K562 (cell line): ENCODE measurements around the gene ULK2.

ENCODE experiments used
- CTCF ChIP-seq, 3 experiments: IDR thresholded peaks in 2 of 3; conservative IDR thresholded peaks in 1 of 3; 2 replicates each; pipeline ENCODE4 v1.5.1; 2011 to 2012; ENCODE audit warnings: low read length in 3 of 3, mild to moderate bottlenecking in 3 of 3, control low read depth in 2 of 3, improper control_type of control experiment in 1 of 3, inconsistent platforms in 1 of 3, low read depth in 1 of 3, mixed read lengths in 1 of 3, moderate library complexity in 1 of 3; ENCODE audit not compliant: insufficient read depth in 2 of 3
- EZH2 ChIP-seq: IDR thresholded peaks from 2 replicates; pipeline ENCODE4 v1.6.1; 2012; ENCODE audit warnings: low read depth, mild to moderate bottlenecking, inconsistent platforms, low read length, borderline replicate concordance
- JUND ChIP-seq, 2 experiments: IDR thresholded peaks; 2 replicates in 1 of 2; 3 replicates in 1 of 2; pipeline ENCODE4 v1.6.1; 2011; ENCODE audit warnings: borderline replicate concordance in 2 of 2, low read depth in 2 of 2, low read length in 2 of 2, improper control_type of control experiment in 1 of 2, missing biosample characterization in 1 of 2, missing genetic modification characterization in 1 of 2, missing genetic modification reagents in 1 of 2
- MED1 ChIP-seq: sonication (generic); formaldehyde crosslinking; IDR thresholded peaks from 2 replicates; pipeline ENCODE4 v1.8.1; 2023; ENCODE audit warnings: missing genetic modification reagents, borderline replicate concordance
- PHF20 ChIP-seq: fragments of 450-650 bp; IDR thresholded peaks from 2 replicates; pipeline ENCODE4 v1.6.1; 2018; ENCODE audit not compliant: partially characterized antibody
- POLR2AphosphoS5 ChIP-seq: IDR thresholded peaks from 2 replicates; pipeline ENCODE4 v1.6.1; 2011; ENCODE audit warnings: mild to moderate bottlenecking, low read depth, low read length, moderate library complexity; ENCODE audit not compliant: control insufficient read depth, insufficient read depth
- RAD21 ChIP-seq, 2 experiments: fragments of 250-450 bp in 1 of 2; fragments of 450-650 bp in 1 of 2; sonication (Bioruptor Pico) in 1 of 2; formaldehyde crosslinking in 1 of 2; IDR thresholded peaks in 1 of 2; conservative IDR thresholded peaks in 1 of 2; 2 replicates each; pipeline versions ENCODE4 v1.4.0 to v1.8.0; 2020 to 2022; ENCODE audit warnings: mild to moderate bottlenecking in 2 of 2, moderate library complexity in 1 of 2
- RCOR1 ChIP-seq, 2 experiments: IDR thresholded peaks; 2 replicates each; pipeline ENCODE4 v1.6.1; 2012; ENCODE audit warnings: low read depth in 2 of 2, low read length in 2 of 2, borderline replicate concordance in 1 of 2, improper control_type of control experiment in 1 of 2
- TGIF2 ChIP-seq: sonication (generic); formaldehyde crosslinking; IDR thresholded peaks from 2 replicates; pipeline ENCODE4 v1.8.1; 2022; ENCODE audit warnings: mild to moderate bottlenecking, missing genetic modification reagents, moderate library complexity
- TF ChIP-seq, protein P1 (sequence below): sonication (generic); formaldehyde crosslinking; IDR thresholded peaks from 2 replicates; pipeline ENCODE4 v1.8.1; 2023; ENCODE audit warnings: mild to moderate bottlenecking, missing genetic modification reagents, moderate library complexity
- TF ChIP-seq, protein P2 (sequence below): sonication (generic); formaldehyde crosslinking; IDR thresholded peaks from 2 replicates; pipeline ENCODE4 v1.8.0; 2022; ENCODE audit warnings: missing genetic modification reagents, mild to moderate bottlenecking, moderate library complexity, borderline replicate concordance

DNA sequence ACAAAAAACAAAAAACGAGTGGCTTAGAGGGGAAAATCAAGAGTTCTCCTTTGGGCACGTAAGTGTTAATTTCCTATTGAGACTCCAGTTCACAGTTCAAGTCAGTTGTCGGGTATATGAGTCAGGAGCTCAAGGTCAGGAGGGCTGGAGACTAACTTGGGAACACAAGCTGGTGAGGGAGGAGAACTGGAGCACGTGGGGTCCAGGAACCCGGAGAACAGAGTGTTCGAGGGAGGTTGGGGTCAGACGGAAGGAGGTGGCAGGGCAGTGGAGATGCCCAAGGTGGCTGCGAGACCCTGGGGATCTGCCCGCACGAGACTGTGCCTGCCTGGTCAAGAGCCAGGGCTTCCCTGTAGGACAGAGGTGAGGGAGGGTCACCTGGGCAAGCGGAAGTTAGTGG lies 131.7 kb downstream of the ULK2 start:
- TF ChIP-seq TGIF2 (no peak), JUND (IDR thresholded peaks at IDR 0.05; ENCODE audit: borderline replicate concordance, low read depth, low read length) (no peak), JUND (tag; IDR thresholded peaks at IDR 0.05; ENCODE audit: borderline replicate concordance, low read depth, low read length) (no peak), CTCF (IDR thresholded peaks at IDR 0.05 in 2 of 3, conservative IDR thresholded peaks at IDR 0.05 in 1 of 3; ENCODE audit: insufficient read depth in 2 of 3, low read depth in 1 of 3, low read length in 3 of 3) (no peak), RCOR1 (IDR thresholded peaks at IDR 0.05; ENCODE audit: borderline replicate concordance in 1 of 2, low read depth in 2 of 2, low read length in 2 of 2) (no peak), RAD21 (CRISPR knock-in tag; conservative IDR thresholded peaks at IDR 0.05 in 1 of 2, IDR thresholded peaks at IDR 0.05 in 1 of 2) (no peak), MED1 (CRISPR knock-in tag) (no peak), PHF20 (no peak), EZH2 (no peak), POLR2AphosphoS5 (no peak)
- TF ChIP-seq, protein P1, sequence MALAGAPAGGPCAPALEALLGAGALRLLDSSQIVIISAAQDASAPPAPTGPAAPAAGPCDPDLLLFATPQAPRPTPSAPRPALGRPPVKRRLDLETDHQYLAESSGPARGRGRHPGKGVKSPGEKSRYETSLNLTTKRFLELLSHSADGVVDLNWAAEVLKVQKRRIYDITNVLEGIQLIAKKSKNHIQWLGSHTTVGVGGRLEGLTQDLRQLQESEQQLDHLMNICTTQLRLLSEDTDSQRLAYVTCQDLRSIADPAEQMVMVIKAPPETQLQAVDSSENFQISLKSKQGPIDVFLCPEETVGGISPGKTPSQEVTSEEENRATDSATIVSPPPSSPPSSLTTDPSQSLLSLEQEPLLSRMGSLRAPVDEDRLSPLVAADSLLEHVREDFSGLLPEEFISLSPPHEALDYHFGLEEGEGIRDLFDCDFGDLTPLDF (CRISPR knock-in tag), result no peak
- TF ChIP-seq, protein P2, sequence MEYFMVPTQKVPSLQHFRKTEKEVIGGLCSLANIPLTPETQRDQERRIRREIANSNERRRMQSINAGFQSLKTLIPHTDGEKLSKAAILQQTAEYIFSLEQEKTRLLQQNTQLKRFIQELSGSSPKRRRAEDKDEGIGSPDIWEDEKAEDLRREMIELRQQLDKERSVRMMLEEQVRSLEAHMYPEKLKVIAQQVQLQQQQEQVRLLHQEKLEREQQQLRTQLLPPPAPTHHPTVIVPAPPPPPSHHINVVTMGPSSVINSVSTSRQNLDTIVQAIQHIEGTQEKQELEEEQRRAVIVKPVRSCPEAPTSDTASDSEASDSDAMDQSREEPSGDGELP (CRISPR knock-in tag), result no peak
